Measurements from ENCODE around the gene TFB2M.
"Not testable (repeated sequence)": the region's sequence is repeated elsewhere in the genome, so short reads cannot be mapped to it uniquely, and the experiment has no call there.

TFB2M gene

GRCh38 chr1:246567646-246568235 lies 1.7 kb upstream of the TFB2M start:
- no peak for DNase-seq (ENCODE audit: low read depth)
- H3K4me3 ChIP-seq (ENCODE audit: low read depth, low read length) = peak overlapping the region; percentile 98

GRCh38 chr1:246566813-246567645 lies 968 bp upstream of the TFB2M start:
- no peak for TF ChIP-seq CTCF (IDR thresholded peaks at IDR 0.05; ENCODE audit: insufficient read depth, low read depth, low read length, missing control alignments)
- H3K4me3 ChIP-seq (ENCODE audit: low read depth, low read length) = peak overlapping the region; percentile 98
- DNase-seq (ENCODE audit: low read depth) = peak; percentile 72

More at GRCh38 chr1:246567646-246568235, 1.7 kb upstream of the TFB2M start:
- TF ChIP-seq CTCF (IDR thresholded peaks at IDR 0.05; ENCODE audit: insufficient read depth, low read depth, low read length, missing control alignments) = no peak

GRCh38 chr1:246565751-246566127 lies 322 bp downstream of the TFB2M start:
- H3K4me3 ChIP-seq (ENCODE audit: low read depth, low read length) = peak overlapping the region; percentile 89
- DNase-seq (ENCODE audit: low read depth) = no peak
- TF ChIP-seq CTCF (IDR thresholded peaks at IDR 0.05; ENCODE audit: insufficient read depth, low read depth, low read length, missing control alignments) = no peak

GRCh38 chr1:246564839-246565750 lies 966 bp downstream of the TFB2M start:
- H3K4me3 ChIP-seq (ENCODE audit: low read depth, low read length) = peak overlapping the region; percentile 89
- TF ChIP-seq CTCF (IDR thresholded peaks at IDR 0.05; ENCODE audit: insufficient read depth, low read depth, low read length, missing control alignments) = no peak
- no peak for DNase-seq (ENCODE audit: low read depth)

- H3K4me3 ChIP-seq (ENCODE audit: low read depth, low read length); DNase-seq (ENCODE audit: low read depth): not testable (repeated sequence)
These were observed 5.2 kb downstream of the TFB2M start for GRCh38 chr1:246560833-246561232.

GRCh38 chr1:246559310-246559709 lies 6.8 kb downstream of the TFB2M start:
- H3K4me3 ChIP-seq (ENCODE audit: low read depth, low read length) = no peak overlapping the region
- TF ChIP-seq CTCF (IDR thresholded peaks at IDR 0.05; ENCODE audit: insufficient read depth, low read depth, low read length, missing control alignments) = no peak
- DNase-seq (ENCODE audit: low read depth) = no peak

GRCh38 chr1:246558041-246558440 lies 8.0 kb downstream of the TFB2M start:
- DNase-seq (ENCODE audit: low read depth) = no peak
- H3K4me3 ChIP-seq (ENCODE audit: low read depth, low read length) = no peak overlapping the region
- TF ChIP-seq CTCF (IDR thresholded peaks at IDR 0.05; ENCODE audit: insufficient read depth, low read depth, low read length, missing control alignments) = no peak
